Panc1 (cell line): ENCODE results near the gene SGMS2. TPM values are rescaled to one million over a fixed set of nuclear protein-coding genes. Genes with fewer than 3 reads are reported as not detected.

Experiments
- ATAC-seq: fragments of 200-7000 bp; cut with Tn5 transposase; 2 replicates; pipeline ENCODE4 v1.9.1; 2020; ENCODE audit warnings: mild to moderate bottlenecking, moderate library complexity
- BruUV-seq: library from RNA; stranded (reverse); fragments of 400-500 nt; replicated peaks from 2 replicates; lab custom pipeline; 2021; lab: Mats Ljungman, UMichigan
- CTCF ChIA-PET: fragments of 300-600 bp; sonication (Branson Sonifier 250); formaldehyde crosslinking; loops from one replicate; lab custom pipeline; 2022; ENCODE audit warnings: antibody characterized with exemption; lab: Charles Lee
- POLR2A ChIA-PET: fragments of 300-600 bp; sonication (Branson Sonifier 250); formaldehyde crosslinking; loops from one replicate; lab custom pipeline; 2022; ENCODE audit warnings: antibody characterized with exemption; lab: Charles Lee
- DNase-seq: peaks from one replicate; pipeline ENCODE4 v3.0.0-alpha.2; 2010; ENCODE audit warnings: low read depth, low spot score
- H3K27ac ChIP-seq: 2 replicates; pipeline ENCODE4 v1.5.1; 2011; ENCODE audit warnings: mild to moderate bottlenecking, low read length, inconsistent platforms
- H3K27me3 ChIP-seq: fragments of 200-500 bp; sonication (Bioruptor generic); 2 replicates; pipeline ENCODE4 v1.6.0; 2014; ENCODE audit warnings: low read length, inconsistent platforms; ENCODE audit not compliant: control insufficient read depth, insufficient read depth
- H3K36me3 ChIP-seq: fragments of 200-500 bp; sonication (Bioruptor generic); 2 replicates; pipeline ENCODE4 v1.5.1; 2014; ENCODE audit warnings: inconsistent platforms, mild to moderate bottlenecking, low read length, moderate library complexity; ENCODE audit not compliant: control insufficient read depth, insufficient read depth
- H3K4me1 ChIP-seq: 2 replicates; pipeline ENCODE4 v1.5.1; 2011; ENCODE audit warnings: inconsistent platforms, mild to moderate bottlenecking, low read length, moderate library complexity; ENCODE audit not compliant: control insufficient read depth, insufficient read depth
- H3K4me3 ChIP-seq, 2 experiments: 2 replicates each; pipeline ENCODE4 v1.5.1; 2011 to 2012; ENCODE audit warnings: low read depth in 2 of 2, low read length in 2 of 2, mild to moderate bottlenecking in 2 of 2, inconsistent platforms in 1 of 2, moderate library complexity in 1 of 2
- H3K9me3 ChIP-seq: fragments of 200-500 bp; sonication (Bioruptor generic); 2 replicates; pipeline ENCODE4 v1.5.1; 2014; ENCODE audit warnings: low read depth, mild to moderate bottlenecking, inconsistent platforms, low read length, moderate library complexity; ENCODE audit not compliant: control insufficient read depth, insufficient read depth
- CTCF ChIP-seq: fragments of 450-650 bp; IDR thresholded peaks from 2 replicates; pipeline ENCODE4 v1.5.1; 2017; ENCODE audit warnings: mild to moderate bottlenecking
- POLR2AphosphoS5 ChIP-seq: IDR thresholded peaks from 2 replicates; pipeline ENCODE4 v1.6.1; 2012; ENCODE audit warnings: mild to moderate bottlenecking, low read depth, low read length, moderate library complexity
- REST ChIP-seq, 2 experiments: IDR thresholded peaks; 2 replicates each; pipeline ENCODE4 v1.6.1; 2011 to 2012; ENCODE audit warnings: low read depth in 2 of 2, control low read depth in 1 of 2, low read length in 1 of 2, mild to moderate bottlenecking in 1 of 2, moderate library complexity in 1 of 2; ENCODE audit not compliant: insufficient read depth in 1 of 2
- SIN3A ChIP-seq: IDR thresholded peaks from 2 replicates; pipeline ENCODE4 v1.6.1; 2012; ENCODE audit warnings: low read depth, mild to moderate bottlenecking, low read length, moderate library complexity, borderline replicate concordance; ENCODE audit not compliant: insufficient read depth
- TCF7L2 ChIP-seq: IDR thresholded peaks from 2 replicates; pipeline ENCODE4 v1.6.1; 2011; ENCODE audit warnings: mild to moderate bottlenecking, low read depth, low read length, inconsistent platforms
- in situ Hi-C: cut with HindIII; loops from 2 replicates; pipeline ENCODE4 v1.10.0; 2016; ENCODE audit warnings: low sequenced_read_pairs, low pct_unique_long_range_greater_than_20kb
- intact Hi-C: fragments of 100-400 bp; cut with micrococcal nuclease; formaldehyde crosslinking; loops from one replicate; pipeline ENCODE4 v1.10.0; 2022; ENCODE audit not compliant: unreplicated experiment
- total RNA-seq: library from RNA; stranded (reverse); gene quantifications from one replicate; pipeline ENCODE4 v1.2.1, GENCODE V29; 2021; ENCODE audit not compliant: unreplicated experiment

Gene SGMS2
- total RNA-seq, 1 experiment from 2014 or later: 15.6 TPM

GRCh38 chr4:107793996-107794395 is 30.7 kb upstream of the SGMS2 start:
- in situ Hi-C loops: no loop called here
- no TSS peak for BruUV-seq
- ChIA-PET POLR2A (no interaction called here), CTCF (no interaction called here)
- intact Hi-C loops: no loop called here
- Histone ChIP-seq H3K9me3 (no peaks in the 10 kb centered on the region), H3K27ac (no peak overlapping the region), H3K4me1 (no peaks in the 10 kb centered on the region), H3K36me3 (no peaks in the 10 kb centered on the region), H3K27me3 (no peaks in the 10 kb centered on the region; the same call in 1 of the 2 replicates), H3K4me3 (no peak overlapping the region)
- no peak for ATAC-seq
- DNase-seq: no peak
- no peak for TF ChIP-seq TCF7L2
- TF ChIP-seq REST (IDR thresholded peaks at IDR 0.05; ENCODE audit: insufficient read depth in 1 of 2, low read depth in 2 of 2, low read length in 1 of 2): no peak
- no peak for TF ChIP-seq SIN3A
- TF ChIP-seq POLR2AphosphoS5: no peak
- TF ChIP-seq CTCF: no peak

GRCh38 chr4:107799669-107800450 is 24.9 kb upstream of the SGMS2 start:
- ATAC-seq: no peak
- Histone ChIP-seq H3K36me3 (no peaks in the 10 kb centered on the region), H3K4me3 (peak overlapping the region in 1 of 2 experiments; percentile 27; a peak in 1 of 4 replicates), H3K4me1 (no peaks in the 10 kb centered on the region), H3K9me3 (no peaks in the 10 kb centered on the region), H3K27me3 (no peaks in the 10 kb centered on the region; the same call in 1 of the 2 replicates), H3K27ac (no peak overlapping the region)
- ChIA-PET CTCF (no interaction called here), POLR2A (no interaction called here)
- intact Hi-C loops (no loop called here), in situ Hi-C loops (no loop called here)
- TF ChIP-seq TCF7L2: no peak
- no peak for TF ChIP-seq CTCF
- TF ChIP-seq SIN3A: no peak
- TF ChIP-seq REST (IDR thresholded peaks at IDR 0.05; ENCODE audit: insufficient read depth in 1 of 2, low read depth in 2 of 2, low read length in 1 of 2): no peak
- no peak for TF ChIP-seq POLR2AphosphoS5
- DNase-seq: no peak
- BruUV-seq: no TSS peak
